GM23338 (cell line): Measurements from ENCODE around the gene FAM9A. TPM values are rescaled to one million over a fixed set of nuclear protein-coding genes. Genes with fewer than 3 reads are reported as not detected.

Experiments
- ATAC-seq: fragments of 200-7000 bp; cut with Tn5 transposase; 3 replicates; pipeline ENCODE4 v1.9.1; 2020
- DNase-seq: peaks from one replicate; pipeline ENCODE4 v3.0.0-alpha.2; 2015; ENCODE audit warnings: low spot score
- H2AFZ ChIP-seq: fragments of 200-600 bp; sonication (generic); 2 replicates; pipeline ENCODE4 v1.8.0; 2016; ENCODE audit warnings: antibody characterized with exemption, mild to moderate bottlenecking, moderate library complexity
- H3F3A ChIP-seq: fragments of 200-600 bp; sonication (generic); replicated peaks from 2 replicates; pipeline ENCODE4 v1.8.0; 2017; ENCODE audit warnings: antibody characterized with exemption, mixed run types, low read depth
- H3K27ac ChIP-seq: fragments of 200-600 bp; sonication (generic); 2 replicates; pipeline ENCODE4 v1.6.1; 2016; ENCODE audit warnings: low read depth
- H3K27me3 ChIP-seq: fragments of 200-600 bp; sonication (generic); 2 replicates; pipeline ENCODE4 v1.8.0; 2016; ENCODE audit warnings: mild to moderate bottlenecking, mixed run types, moderate library complexity; ENCODE audit not compliant: insufficient read depth
- H3K36me3 ChIP-seq: fragments of 200-600 bp; sonication (generic); 2 replicates; pipeline ENCODE4 v1.8.0; 2016; ENCODE audit warnings: mild to moderate bottlenecking; ENCODE audit not compliant: insufficient read depth
- H3K4me1 ChIP-seq: fragments of 200-600 bp; sonication (generic); 2 replicates; pipeline ENCODE4 v1.8.0; 2016; ENCODE audit warnings: mild to moderate bottlenecking, moderate library complexity; ENCODE audit not compliant: insufficient read depth
- H3K4me2 ChIP-seq: fragments of 200-600 bp; sonication (generic); 2 replicates; pipeline ENCODE4 v1.7.1; 2017; ENCODE audit warnings: mixed run types
- H3K4me3 ChIP-seq: fragments of 200-600 bp; sonication (generic); 2 replicates; pipeline ENCODE4 v1.6.1; 2016; ENCODE audit warnings: mixed run types
- H3K79me2 ChIP-seq: fragments of 200-600 bp; sonication (generic); replicated peaks from 2 replicates; pipeline ENCODE4 v1.8.0; 2017; ENCODE audit warnings: mild to moderate bottlenecking; ENCODE audit not compliant: insufficient read depth
- H3K9me2 ChIP-seq: fragments of 200-600 bp; sonication (generic); 2 replicates; pipeline ENCODE4 v1.8.0; 2017; ENCODE audit not compliant: insufficient read depth
- H4K20me1 ChIP-seq: fragments of 200-600 bp; sonication (generic); replicated peaks from 2 replicates; pipeline ENCODE4 v1.8.0; 2017; ENCODE audit warnings: mild to moderate bottlenecking; ENCODE audit not compliant: insufficient read depth
- H3K27ac Mint-ChIP-seq: 2 replicates; pipeline ENCODE4 v1.8.0; 2020; ENCODE audit warnings: inconsistent platforms, mild to moderate bottlenecking, moderate library complexity, mixed read lengths
- H3K27me3 Mint-ChIP-seq: 3 replicates; pipeline ENCODE4 v1.8.0; 2022; ENCODE audit warnings: low read depth, mild to moderate bottlenecking, moderate library complexity, mixed read lengths, inconsistent platforms; ENCODE audit not compliant: insufficient read depth, poor library complexity
- H3K36me3 Mint-ChIP-seq: 3 replicates; pipeline ENCODE4 v1.8.0; 2021; ENCODE audit warnings: low read depth, mild to moderate bottlenecking, inconsistent platforms, moderate library complexity, mixed read lengths
- H3K4me1 Mint-ChIP-seq: 3 replicates; pipeline ENCODE4 v1.8.0; 2020; ENCODE audit warnings: mild to moderate bottlenecking, inconsistent platforms, mixed read lengths
- H3K4me3 Mint-ChIP-seq: 3 replicates; pipeline ENCODE4 v1.8.0; 2021; ENCODE audit warnings: moderate library complexity, mild to moderate bottlenecking, inconsistent platforms, mixed read lengths
- H3K9me3 Mint-ChIP-seq: 3 replicates; pipeline ENCODE4 v1.8.0; 2020; ENCODE audit warnings: moderate library complexity, mild to moderate bottlenecking, inconsistent platforms, mixed read lengths
- CREB1 ChIP-seq: fragments of 250-450 bp; sonication (Bioruptor Pico); IDR thresholded peaks from 2 replicates; pipeline ENCODE4 v1.5.0; 2020; ENCODE audit warnings: low read depth, mild to moderate bottlenecking, moderate library complexity
- EZH2 ChIP-seq: fragments of 200-600 bp; sonication (generic); IDR thresholded peaks from one replicate; pipeline ENCODE4 v1.8.0; 2017; ENCODE audit warnings: antibody characterized with exemption, mild to moderate bottlenecking, low read depth; ENCODE audit not compliant: unreplicated experiment
- EZH2phosphoT487 ChIP-seq: fragments of 200-600 bp; sonication (generic); IDR thresholded peaks from one replicate; pipeline ENCODE4 v1.8.1; 2018; ENCODE audit warnings: antibody characterized with exemption; ENCODE audit not compliant: unreplicated experiment
- JUNB ChIP-seq: IDR thresholded peaks from one replicate; pipeline ENCODE4 v1.6.1; 2016; ENCODE audit warnings: antibody characterized with exemption; ENCODE audit not compliant: unreplicated experiment
- POLR2AphosphoS5 ChIP-seq: IDR thresholded peaks from 2 replicates; pipeline ENCODE4 v1.6.1; 2016; ENCODE audit warnings: antibody characterized with exemption, low read depth
- ZNF114 ChIP-seq: fragments of 250-450 bp; sonication (Bioruptor Pico); IDR thresholded peaks from 2 replicates; pipeline ENCODE4 v1.5.0; 2020; ENCODE audit warnings: mild to moderate bottlenecking, moderate library complexity
- polyA plus RNA-seq: library from polyadenylated mRNA; unstranded; fragments of >200 nt; fragmentation: Nextera tagmentation; extraction: Ambion mirVana; gene quantifications from 2 replicates; pipeline ENCODE4 v1.2.1, GENCODE V29; 2016
- total RNA-seq: library from RNA; depleted of rRNA; stranded (reverse); fragments of >200 nt; shearing (Covaris generic); gene quantifications from 2 replicates; pipeline ENCODE4 v1.2.3, GENCODE V29; 2014
- TF ChIP-seq, protein P1 (sequence below): IDR thresholded peaks from one replicate; pipeline ENCODE4 v1.6.1; 2018; ENCODE audit warnings: antibody characterized with exemption; ENCODE audit not compliant: unreplicated experiment
- TF ChIP-seq, protein P2 (sequence below): fragments of 250-450 bp; sonication (Bioruptor Pico); IDR thresholded peaks from 2 replicates; pipeline ENCODE4 v1.5.0; 2020; ENCODE audit warnings: mild to moderate bottlenecking, moderate library complexity

FAM9A gene
- total and polyA plus RNA-seq, 2 experiments from 2014 or later, result not detected

DNA sequence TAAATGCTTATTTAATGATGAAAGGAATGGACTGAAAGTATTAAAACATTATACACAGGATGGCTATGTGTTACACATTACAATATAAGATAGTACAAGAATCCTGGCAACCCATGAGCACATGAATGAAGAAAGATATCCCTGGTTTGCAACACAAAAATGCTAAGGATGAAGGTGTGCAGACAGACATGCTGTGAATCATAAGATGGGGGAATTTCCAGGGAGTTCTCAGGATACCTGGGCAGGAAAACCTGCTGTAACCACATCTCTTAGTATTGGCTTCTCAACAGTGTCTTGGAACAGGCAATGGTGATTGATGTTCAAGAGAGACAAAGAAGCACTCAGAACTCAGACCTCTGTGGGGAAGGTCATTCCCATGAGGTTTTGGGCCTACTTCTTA lies 45.4 kb downstream of the FAM9A start:
- Mint-ChIP-seq H3K27me3 (peaks cover 2% of the 10 kb centered on the region), H3K27ac (no peak overlapping the region), H3K36me3 (no peaks in the 10 kb centered on the region), H3K4me1 (peaks cover 9% of the 10 kb centered on the region; the same call in 2 of the 3 replicates), H3K9me3 (no peaks in the 10 kb centered on the region; the same call in 2 of the 3 replicates), H3K4me3 (no peak overlapping the region)
- Histone ChIP-seq H3K9me2 (no peaks in the 10 kb centered on the region), H3K4me3 (no peak overlapping the region), H3K36me3 (no peaks in the 10 kb centered on the region), H4K20me1 (no peaks in the 10 kb centered on the region), H3K4me1 (0 out of 2 replicates have a peak, but pooled peaks cover 3% of the 10 kb centered on the region), H3K27me3 (no peaks in the 10 kb centered on the region), H3K79me2 (no peaks in the 10 kb centered on the region), H3K27ac (no peak overlapping the region), H2AFZ (no peak overlapping the region), H3F3A (no peaks in the 10 kb centered on the region), H3K4me2 (no peak overlapping the region)
- DNase-seq (no peak), ATAC-seq (no peak)
- TF ChIP-seq POLR2AphosphoS5 (no peak), ZNF114 (no peak), CREB1 (CRISPR knock-in tag) (no peak), EZH2 (no peak), EZH2phosphoT487 (no peak), JUNB (no peak)
- TF ChIP-seq, protein P1, sequence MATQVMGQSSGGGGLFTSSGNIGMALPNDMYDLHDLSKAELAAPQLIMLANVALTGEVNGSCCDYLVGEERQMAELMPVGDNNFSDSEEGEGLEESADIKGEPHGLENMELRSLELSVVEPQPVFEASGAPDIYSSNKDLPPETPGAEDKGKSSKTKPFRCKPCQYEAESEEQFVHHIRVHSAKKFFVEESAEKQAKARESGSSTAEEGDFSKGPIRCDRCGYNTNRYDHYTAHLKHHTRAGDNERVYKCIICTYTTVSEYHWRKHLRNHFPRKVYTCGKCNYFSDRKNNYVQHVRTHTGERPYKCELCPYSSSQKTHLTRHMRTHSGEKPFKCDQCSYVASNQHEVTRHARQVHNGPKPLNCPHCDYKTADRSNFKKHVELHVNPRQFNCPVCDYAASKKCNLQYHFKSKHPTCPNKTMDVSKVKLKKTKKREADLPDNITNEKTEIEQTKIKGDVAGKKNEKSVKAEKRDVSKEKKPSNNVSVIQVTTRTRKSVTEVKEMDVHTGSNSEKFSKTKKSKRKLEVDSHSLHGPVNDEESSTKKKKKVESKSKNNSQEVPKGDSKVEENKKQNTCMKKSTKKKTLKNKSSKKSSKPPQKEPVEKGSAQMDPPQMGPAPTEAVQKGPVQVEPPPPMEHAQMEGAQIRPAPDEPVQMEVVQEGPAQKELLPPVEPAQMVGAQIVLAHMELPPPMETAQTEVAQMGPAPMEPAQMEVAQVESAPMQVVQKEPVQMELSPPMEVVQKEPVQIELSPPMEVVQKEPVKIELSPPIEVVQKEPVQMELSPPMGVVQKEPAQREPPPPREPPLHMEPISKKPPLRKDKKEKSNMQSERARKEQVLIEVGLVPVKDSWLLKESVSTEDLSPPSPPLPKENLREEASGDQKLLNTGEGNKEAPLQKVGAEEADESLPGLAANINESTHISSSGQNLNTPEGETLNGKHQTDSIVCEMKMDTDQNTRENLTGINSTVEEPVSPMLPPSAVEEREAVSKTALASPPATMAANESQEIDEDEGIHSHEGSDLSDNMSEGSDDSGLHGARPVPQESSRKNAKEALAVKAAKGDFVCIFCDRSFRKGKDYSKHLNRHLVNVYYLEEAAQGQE, result no peak
- TF ChIP-seq, protein P2, sequence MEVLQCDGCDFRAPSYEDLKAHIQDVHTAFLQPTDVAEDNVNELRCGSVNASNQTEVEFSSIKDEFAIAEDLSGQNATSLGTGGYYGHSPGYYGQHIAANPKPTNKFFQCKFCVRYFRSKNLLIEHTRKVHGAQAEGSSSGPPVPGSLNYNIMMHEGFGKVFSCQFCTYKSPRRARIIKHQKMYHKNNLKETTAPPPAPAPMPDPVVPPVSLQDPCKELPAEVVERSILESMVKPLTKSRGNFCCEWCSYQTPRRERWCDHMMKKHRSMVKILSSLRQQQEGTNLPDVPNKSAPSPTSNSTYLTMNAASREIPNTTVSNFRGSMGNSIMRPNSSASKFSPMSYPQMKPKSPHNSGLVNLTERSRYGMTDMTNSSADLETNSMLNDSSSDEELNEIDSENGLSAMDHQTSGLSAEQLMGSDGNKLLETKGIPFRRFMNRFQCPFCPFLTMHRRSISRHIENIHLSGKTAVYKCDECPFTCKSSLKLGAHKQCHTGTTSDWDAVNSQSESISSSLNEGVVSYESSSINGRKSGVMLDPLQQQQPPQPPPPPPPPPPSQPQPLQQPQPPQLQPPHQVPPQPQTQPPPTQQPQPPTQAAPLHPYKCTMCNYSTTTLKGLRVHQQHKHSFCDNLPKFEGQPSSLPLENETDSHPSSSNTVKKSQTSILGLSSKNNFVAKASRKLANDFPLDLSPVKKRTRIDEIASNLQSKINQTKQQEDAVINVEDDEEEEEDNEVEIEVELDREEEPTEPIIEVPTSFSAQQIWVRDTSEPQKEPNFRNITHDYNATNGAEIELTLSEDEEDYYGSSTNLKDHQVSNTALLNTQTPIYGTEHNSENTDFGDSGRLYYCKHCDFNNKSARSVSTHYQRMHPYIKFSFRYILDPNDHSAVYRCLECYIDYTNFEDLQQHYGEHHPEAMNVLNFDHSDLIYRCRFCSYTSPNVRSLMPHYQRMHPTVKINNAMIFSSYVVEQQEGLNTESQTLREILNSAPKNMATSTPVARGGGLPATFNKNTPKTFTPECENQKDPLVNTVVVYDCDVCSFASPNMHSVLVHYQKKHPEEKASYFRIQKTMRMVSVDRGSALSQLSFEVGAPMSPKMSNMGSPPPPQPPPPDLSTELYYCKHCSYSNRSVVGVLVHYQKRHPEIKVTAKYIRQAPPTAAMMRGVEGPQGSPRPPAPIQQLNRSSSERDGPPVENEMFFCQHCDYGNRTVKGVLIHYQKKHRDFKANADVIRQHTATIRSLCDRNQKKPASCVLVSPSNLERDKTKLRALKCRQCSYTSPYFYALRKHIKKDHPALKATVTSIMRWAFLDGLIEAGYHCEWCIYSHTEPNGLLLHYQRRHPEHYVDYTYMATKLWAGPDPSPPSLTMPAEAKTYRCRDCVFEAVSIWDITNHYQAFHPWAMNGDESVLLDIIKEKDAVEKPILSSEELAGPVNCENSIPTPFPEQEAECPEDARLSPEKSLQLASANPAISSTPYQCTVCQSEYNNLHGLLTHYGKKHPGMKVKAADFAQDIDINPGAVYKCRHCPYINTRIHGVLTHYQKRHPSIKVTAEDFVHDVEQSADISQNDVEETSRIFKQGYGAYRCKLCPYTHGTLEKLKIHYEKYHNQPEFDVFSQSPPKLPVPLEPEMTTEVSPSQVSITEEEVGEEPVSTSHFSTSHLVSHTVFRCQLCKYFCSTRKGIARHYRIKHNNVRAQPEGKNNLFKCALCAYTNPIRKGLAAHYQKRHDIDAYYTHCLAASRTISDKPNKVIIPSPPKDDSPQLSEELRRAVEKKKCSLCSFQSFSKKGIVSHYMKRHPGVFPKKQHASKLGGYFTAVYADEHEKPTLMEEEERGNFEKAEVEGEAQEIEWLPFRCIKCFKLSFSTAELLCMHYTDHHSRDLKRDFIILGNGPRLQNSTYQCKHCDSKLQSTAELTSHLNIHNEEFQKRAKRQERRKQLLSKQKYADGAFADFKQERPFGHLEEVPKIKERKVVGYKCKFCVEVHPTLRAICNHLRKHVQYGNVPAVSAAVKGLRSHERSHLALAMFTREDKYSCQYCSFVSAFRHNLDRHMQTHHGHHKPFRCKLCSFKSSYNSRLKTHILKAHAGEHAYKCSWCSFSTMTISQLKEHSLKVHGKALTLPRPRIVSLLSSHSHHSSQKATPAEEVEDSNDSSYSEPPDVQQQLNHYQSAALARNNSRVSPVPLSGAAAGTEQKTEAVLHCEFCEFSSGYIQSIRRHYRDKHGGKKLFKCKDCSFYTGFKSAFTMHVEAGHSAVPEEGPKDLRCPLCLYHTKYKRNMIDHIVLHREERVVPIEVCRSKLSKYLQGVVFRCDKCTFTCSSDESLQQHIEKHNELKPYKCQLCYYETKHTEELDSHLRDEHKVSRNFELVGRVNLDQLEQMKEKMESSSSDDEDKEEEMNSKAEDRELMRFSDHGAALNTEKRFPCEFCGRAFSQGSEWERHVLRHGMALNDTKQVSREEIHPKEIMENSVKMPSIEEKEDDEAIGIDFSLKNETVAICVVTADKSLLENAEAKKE (CRISPR knock-in tag), result no peak
